KOPT-K1 (cell line): ENCODE results near the gene SGMS1.

ENCODE experiments used
- H3K27ac ChIP-seq: fragments of 200-600 bp; sonication (generic); 2 replicates; pipeline ENCODE4 v1.5.1; 2016; ENCODE audit warnings: antibody characterized with exemption, mild to moderate bottlenecking, low read depth, low read length; ENCODE audit not compliant: poor library complexity, severe bottlenecking
- H3K36me3 ChIP-seq: fragments of 200-600 bp; sonication (generic); 2 replicates; pipeline ENCODE4 v1.5.1; 2017; ENCODE audit warnings: antibody characterized with exemption, mild to moderate bottlenecking, low read length, moderate library complexity; ENCODE audit not compliant: insufficient read depth
- H3K9me3 ChIP-seq: fragments of 200-600 bp; sonication (generic); 2 replicates; pipeline ENCODE4 v1.5.1; 2017; ENCODE audit warnings: antibody characterized with exemption, low read length, mild to moderate bottlenecking; ENCODE audit not compliant: insufficient read depth, poor library complexity, severe bottlenecking

The SGMS1 gene

DNA sequence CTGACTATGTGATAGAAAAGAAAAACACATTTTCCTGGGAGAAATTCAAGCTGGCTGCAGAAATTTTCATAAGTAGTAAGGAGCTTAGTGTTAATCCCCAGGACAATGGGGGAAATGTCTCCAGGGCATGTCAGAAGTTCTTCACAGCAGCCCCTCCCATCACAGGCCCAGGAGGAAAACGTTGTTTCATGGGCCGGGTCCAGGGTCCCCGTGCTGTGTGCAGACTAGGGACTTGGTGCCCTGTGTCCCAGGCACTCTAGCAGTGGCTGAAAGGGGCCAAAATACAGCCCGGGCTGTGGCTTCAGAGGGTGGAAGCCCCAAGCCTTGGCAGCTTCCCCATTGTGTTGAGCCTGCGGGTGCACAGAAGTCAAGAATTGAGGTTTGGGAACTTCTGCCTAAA lies 273.4 kb downstream of the SGMS1 start:
- Histone ChIP-seq H3K9me3 (peaks cover 31% of the 10 kb centered on the region), H3K27ac (no peak overlapping the region), H3K36me3 (no peaks in the 10 kb centered on the region)

DNA sequence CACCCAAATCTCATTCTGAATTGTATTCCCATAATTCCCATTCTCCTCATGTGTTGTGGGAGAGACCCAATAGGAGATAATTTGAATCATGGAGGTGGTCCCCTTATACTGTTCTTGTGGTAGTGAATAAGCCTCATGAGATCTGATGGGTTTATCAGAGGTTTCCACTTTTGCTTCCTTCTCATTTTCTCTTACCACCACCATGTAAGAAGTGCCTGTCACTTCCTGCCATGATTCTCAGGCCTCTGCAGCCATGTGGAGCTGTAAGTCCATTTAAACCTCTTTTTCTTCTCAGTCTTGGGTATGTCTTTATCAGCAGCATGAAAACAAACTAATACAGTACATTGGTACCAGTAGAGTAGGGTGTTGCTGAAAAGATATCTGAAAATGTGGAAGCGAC lies 274.2 kb downstream of the SGMS1 start:
- peaks cover 31% of the 10 kb centered on the region for H3K9me3 ChIP-seq
- no peak overlapping the region for H3K27ac ChIP-seq
- no peaks in the 10 kb centered on the region for H3K36me3 ChIP-seq

DNA sequence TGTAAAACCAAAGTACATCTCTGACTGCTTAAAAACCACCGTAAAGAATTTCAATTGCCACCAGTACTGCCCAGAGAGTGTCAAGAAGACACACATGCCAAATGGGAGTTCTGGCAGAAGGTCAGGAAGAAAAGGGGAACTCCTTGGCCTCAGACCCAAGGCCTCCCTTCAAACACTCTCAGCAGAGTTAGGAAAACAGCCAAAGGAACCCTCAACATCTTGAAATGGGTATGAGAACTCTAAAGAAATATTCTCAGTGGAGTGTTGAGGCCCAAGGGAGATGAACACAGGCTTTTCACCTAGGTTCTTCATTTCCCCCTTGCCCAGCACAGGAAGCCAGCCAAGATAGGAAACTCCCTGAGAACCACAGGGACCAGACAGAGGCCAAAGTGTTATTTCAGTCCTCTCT lies 276.4 kb downstream of the SGMS1 start:
- no peak overlapping the region for H3K27ac ChIP-seq
- peaks cover 31% of the 10 kb centered on the region for H3K9me3 ChIP-seq
- H3K36me3 ChIP-seq = peaks cover 15% of the 10 kb centered on the region; the same call in 1 of the 2 replicates

DNA sequence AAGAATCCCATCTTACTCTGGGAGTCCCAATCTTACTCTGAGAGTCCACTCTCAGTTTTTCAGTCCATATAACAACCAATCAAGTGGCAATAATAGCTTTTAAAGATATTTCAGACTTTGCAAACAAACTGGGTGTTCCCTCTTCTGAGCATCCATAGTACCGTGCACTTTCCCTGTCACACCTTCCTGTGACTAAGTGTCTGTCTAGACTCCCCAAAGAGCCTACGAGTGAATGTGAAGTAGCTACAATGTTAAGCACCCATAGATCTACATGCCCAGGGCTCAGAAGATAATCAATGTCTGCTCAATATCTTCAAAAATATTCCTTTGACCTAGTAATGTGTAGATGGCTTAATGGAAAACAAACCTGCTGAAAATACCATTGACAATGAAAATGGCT lies 276.8 kb downstream of the SGMS1 start:
- Histone ChIP-seq H3K27ac (no peak overlapping the region), H3K36me3 (peaks cover 15% of the 10 kb centered on the region; the same call in 1 of the 2 replicates), H3K9me3 (peaks cover 27% of the 10 kb centered on the region)

DNA sequence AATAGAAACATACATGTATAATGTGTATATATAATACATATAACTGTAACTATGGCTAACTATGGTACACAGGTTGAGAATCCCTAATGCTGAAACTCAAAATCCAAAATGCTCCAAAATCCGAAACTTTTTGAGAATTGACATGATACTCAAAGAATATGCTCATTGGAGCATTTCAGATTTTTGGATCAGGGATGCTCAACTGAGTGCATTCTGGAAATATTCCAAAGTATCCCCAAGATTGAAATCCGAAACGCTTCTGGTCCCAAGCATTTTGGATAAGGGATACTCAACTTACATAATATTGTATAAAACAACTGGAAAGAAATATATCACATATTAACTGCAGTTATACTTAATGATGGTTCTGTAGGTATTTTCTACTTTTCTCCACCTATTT lies 278.2 kb downstream of the SGMS1 start:
- Histone ChIP-seq H3K9me3 (peaks cover 15% of the 10 kb centered on the region), H3K27ac (no peak overlapping the region), H3K36me3 (peaks cover 15% of the 10 kb centered on the region; the same call in 1 of the 2 replicates)

DNA sequence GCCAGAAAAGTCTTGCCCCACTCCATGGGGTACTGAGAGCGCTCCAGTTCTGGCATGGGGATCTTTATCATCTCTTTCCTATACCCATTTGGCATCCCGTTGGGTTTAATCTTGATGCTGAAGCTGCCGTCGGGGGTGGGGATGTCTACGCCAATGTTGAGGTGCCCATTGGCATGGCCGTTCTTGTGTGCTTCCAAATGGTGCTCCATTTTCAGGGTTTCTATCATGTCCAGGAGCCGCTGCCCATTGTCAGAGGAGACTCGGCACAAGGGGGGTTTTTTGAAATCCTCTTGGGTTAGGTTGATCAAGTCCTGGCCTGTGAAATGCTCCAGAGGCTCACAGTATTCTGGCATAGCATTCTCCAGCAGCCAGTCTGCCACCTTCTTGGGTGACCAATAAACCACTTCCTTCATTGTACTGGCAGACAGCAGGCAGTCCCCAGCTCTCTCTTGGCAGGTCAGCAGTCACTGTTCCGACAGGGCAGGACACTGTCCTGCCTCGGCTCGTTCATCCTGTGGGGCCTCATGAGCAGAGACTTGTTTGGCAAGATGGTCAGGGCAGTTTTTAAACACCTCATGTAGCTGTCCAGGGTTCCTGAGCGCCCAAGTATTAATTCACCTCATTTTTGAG lies 279.9 kb downstream of the SGMS1 start:
- Histone ChIP-seq H3K36me3 (peaks cover 15% of the 10 kb centered on the region; the same call in 1 of the 2 replicates), H3K9me3 (peaks cover 1% of the 10 kb centered on the region), H3K27ac (no peak overlapping the region)

DNA sequence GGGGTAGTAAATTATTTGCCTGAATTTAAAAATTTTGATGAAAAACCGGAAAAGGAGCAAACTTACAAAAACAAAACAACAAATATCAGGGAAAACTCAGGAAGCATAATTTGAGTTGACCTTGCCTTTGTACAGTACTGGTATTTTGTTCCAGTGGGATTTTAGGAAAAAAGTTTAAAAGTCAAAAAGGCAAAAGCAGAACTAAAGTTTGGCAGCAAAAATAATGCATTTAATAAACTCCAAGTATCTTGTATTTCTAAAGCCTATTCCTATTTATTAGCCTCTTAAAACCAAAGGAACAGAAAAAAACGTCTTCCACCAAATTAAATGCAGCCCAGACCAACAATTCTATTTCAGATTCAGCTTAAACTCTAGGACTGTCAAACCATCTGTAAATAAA lies 281.8 kb downstream of the SGMS1 start:
- H3K9me3 ChIP-seq = no peaks in the 10 kb centered on the region
- H3K27ac ChIP-seq = no peak overlapping the region
- H3K36me3 ChIP-seq = peaks cover 15% of the 10 kb centered on the region; the same call in 1 of the 2 replicates

DNA sequence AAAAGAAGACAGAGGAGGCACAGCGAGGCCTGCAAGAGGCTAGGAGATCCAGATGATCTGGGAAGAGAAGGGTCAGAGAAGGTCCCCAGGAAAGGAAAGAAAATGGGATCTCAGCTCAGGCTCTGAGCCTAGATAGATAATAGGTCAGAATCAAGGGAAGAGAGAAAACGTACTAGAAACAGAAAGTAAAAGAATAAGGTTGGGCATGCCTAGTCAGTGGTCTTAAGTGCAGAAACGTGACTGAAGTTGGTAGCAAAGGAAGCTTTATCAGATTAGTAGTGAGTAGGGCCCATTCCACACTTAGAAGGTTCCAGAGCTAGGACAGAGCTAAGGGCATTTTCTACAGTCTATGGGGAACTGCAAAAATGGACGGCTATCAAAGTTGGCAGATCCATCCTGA lies 287.6 kb downstream of the SGMS1 start:
- Histone ChIP-seq H3K27ac (peak overlapping the region; percentile 5), H3K9me3 (no peaks in the 10 kb centered on the region)

DNA sequence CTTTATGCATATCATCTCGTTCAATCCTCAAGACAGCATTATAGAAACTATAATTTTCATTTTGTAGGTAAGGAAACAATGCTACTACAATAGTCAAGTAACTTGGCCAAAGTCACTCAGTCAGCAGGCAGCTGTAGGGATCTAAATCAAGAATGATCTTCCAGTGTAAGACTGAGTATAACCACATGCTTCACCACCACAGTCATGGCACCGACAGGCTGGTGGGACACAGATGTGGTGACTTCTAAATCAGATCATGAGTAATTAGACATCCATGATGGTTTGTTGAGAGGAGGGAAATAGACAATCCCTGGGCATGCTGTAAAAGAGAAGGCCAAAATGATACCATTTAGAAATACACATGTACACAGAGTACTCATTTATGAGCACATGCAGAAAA lies 288.4 kb downstream of the SGMS1 start:
- Histone ChIP-seq H3K36me3 (no peaks in the 10 kb centered on the region), H3K9me3 (no peaks in the 10 kb centered on the region), H3K27ac (no peak overlapping the region)

More for the DNA sequence above, 287.6 kb downstream of the SGMS1 start:
- no peaks in the 10 kb centered on the region for H3K36me3 ChIP-seq

DNA sequence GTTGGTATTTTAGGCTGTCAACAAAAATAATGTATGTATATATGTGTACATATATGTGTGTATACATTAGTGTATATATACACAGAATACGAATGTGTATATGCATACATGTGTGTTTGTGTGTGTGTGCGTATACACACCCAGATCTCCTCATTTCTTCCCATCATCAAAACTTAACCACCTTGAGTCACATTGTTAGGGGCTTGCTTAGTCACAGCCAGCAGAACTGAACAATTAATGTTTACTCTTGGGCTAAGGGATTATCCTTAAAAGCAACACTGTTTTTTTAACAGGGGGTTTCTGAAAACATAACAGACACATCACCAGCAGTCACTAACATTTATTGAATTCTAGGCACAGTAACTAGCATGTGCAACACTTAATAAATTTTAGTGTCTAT lies 289.5 kb downstream of the SGMS1 start:
- Histone ChIP-seq H3K27ac (no peak overlapping the region), H3K36me3 (no peaks in the 10 kb centered on the region)

DNA sequence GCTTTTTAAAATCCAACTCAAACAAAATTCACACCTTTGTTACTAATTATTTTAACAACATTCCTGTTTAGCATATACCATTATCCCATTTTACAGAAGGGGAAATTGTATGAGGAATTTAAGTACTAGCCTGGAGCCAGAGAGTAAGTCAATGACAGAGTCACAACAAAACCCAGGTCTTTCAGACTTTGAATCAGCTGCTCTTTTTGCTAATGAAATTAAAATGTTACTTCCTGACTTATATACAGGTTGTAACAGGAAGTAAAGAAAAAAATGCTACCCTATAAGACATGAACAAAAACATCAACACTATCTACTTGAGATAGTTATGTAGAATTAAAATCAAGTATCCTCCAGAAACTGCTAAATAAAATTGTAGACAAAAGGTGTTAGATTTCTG lies 289.9 kb downstream of the SGMS1 start:
- Histone ChIP-seq H3K27ac (no peak overlapping the region), H3K36me3 (no peaks in the 10 kb centered on the region)

More for the DNA sequence above, 289.5 kb downstream of the SGMS1 start:
- H3K9me3 ChIP-seq = no peaks in the 10 kb centered on the region

DNA sequence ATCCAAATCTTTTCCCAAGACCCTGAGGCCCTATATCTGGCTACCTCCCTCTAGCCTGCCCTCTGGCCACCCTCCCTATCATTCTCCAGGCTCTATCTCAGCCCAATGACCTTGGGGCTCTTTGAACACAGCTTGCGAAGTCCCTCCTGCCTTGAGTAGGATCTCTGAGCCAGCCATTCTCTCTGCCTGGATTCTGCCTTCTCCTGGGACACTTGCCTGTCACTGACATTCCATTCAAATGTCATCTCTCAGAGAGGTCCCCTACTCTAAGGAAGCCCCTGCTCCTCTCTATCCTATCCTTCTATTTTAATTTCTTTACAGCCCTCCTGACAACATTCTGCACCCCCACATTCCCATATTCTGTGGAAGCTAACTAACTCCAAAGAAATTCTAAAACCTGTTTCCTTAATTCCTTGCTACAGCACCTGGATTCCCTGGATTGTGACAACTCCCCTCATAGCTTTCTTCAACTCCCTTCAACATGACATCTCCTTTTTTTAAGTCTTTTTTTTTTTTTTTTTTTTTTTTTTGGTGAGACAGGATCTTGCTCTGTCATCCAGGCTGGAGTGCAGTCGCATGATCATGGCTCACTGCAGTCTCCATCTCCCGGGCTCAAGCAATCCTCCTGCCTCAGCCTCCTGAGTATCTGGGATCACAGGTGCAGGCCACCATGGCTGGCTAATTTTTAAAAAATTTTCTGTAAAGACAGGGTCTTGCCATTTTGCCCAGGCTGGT lies 291.5 kb downstream of the SGMS1 start:
- no peak overlapping the region for H3K27ac ChIP-seq
- no peaks in the 10 kb centered on the region for H3K9me3 ChIP-seq
- no peaks in the 10 kb centered on the region for H3K36me3 ChIP-seq

More for the DNA sequence above, 289.9 kb downstream of the SGMS1 start:
- H3K9me3 ChIP-seq = no peaks in the 10 kb centered on the region

DNA sequence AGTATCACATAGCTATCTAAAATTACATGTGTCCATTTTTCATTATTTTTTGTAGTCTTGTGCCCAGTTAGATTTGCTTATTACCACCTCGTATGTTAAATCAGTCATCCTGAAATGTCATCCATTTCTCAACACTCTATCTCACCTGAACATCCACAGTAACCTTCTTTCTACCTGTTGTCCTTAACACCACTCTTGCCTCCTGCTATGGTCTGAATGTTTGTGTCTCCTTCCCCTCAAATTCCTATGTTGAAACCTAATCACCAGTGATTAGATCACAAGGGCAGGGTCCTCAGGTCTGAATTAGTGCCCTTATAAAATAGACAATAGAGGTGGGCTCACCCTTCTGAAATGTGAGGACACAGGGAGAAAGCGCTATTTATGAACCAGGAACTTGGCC lies 292.3 kb downstream of the SGMS1 start:
- Histone ChIP-seq H3K27ac (no peak overlapping the region), H3K36me3 (no peaks in the 10 kb centered on the region), H3K9me3 (no peaks in the 10 kb centered on the region)

DNA sequence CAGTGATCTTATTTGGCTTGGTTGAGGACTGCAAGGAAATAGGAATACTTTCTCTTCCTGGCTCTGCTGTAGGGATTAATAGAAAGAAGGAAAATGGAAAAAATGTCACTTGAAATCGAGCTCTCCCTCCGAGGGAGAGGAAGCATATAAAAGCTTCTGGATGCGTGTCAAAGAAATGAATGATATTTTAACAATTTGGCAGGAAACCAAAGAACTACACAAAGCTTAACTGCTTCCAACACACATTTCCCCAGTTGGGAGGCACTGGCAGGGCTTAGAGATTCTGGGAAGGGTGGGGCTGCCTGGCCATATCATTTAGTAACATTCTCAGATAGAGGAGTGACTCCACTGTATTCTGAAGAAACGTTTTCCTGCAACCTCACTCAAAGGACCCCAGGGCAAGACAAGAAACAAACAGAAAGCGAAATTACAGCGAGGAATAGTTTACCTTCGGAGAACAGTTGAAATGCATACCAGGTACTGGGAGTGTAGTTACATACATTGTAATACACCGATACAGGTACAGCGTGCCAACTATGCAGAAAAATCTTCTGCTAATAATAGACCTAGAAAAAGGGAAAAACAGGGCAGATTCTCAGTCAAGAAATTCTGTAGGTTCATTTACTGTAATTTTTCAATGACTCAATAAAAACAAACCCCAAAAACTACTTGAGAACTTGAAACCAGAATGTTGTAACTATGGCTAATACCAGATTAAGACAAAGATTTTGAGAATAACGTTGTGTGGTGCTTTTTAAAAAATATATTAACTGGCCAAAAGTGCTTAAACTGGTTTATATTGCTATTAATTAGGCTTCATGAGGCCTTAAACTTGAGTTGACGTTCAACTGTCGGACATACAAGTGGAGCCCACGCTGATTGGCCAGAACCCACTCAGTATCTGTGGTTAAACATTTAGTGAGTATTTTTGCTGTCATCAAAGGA lies 296.7 kb downstream of the SGMS1 start:
- Histone ChIP-seq H3K9me3 (no peaks in the 10 kb centered on the region), H3K36me3 (no peaks in the 10 kb centered on the region), H3K27ac (no peak overlapping the region)

DNA sequence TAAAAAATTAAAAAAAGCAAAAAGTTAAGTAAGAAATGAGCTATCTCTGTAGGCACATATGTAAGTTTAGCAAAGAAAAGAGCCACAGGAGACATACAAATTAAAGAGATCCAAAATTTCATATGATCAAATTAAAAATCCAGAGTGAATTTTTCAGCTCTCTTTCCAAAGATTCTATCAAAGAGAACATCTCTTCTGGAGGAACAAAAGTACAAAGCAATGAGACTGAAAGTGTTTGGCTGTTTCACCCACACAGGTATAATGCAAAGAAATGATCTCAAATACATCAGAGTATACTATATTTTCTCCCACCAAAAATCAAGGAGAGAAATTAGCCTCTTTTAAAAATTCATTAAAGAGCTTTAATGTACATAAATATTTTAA lies 297.6 kb downstream of the SGMS1 start:
- H3K36me3 ChIP-seq = no peaks in the 10 kb centered on the region
- H3K27ac ChIP-seq = no peak overlapping the region
- H3K9me3 ChIP-seq = no peaks in the 10 kb centered on the region
